AG10803 (cell line): ENCODE results near the gene PRORP.

Experiments
- DNase-seq: peaks from one replicate; pipeline ENCODE4 v3.0.0; 2010; ENCODE audit warnings: low read depth
- H3K4me3 ChIP-seq: 2 replicates; pipeline ENCODE4 v1.5.1; 2011; ENCODE audit warnings: mild to moderate bottlenecking, low read length, control low read depth
- TF ChIP-seq, protein P1 (sequence below): conservative IDR thresholded peaks from 2 replicates; pipeline ENCODE4 v1.5.1; 2011; ENCODE audit warnings: mild to moderate bottlenecking, low read length, control low read depth, inconsistent platforms

Gene PRORP

DNA sequence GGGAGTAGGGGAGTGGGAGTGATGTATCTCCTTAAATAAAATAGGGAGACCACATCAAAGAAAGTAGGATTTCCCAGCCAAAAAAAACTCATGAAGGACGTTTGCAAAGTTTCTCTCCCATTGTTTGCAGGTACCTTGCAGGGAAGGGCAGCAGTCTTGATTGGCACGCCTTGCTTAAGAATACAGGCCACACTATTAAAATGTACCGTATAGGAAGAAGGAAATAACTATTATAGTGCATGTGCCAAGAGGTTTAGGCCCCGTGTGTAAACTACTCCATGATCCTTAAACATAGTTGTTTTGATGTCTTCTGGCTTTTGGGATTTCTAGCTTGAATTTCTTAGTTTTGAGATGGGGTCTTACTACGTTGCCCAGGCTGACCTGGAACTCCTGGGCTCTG, 42.5 kb downstream of the PRORP start:
- H3K4me3 ChIP-seq, result no peak overlapping the region
- no peak for DNase-seq
- TF ChIP-seq, protein P1, sequence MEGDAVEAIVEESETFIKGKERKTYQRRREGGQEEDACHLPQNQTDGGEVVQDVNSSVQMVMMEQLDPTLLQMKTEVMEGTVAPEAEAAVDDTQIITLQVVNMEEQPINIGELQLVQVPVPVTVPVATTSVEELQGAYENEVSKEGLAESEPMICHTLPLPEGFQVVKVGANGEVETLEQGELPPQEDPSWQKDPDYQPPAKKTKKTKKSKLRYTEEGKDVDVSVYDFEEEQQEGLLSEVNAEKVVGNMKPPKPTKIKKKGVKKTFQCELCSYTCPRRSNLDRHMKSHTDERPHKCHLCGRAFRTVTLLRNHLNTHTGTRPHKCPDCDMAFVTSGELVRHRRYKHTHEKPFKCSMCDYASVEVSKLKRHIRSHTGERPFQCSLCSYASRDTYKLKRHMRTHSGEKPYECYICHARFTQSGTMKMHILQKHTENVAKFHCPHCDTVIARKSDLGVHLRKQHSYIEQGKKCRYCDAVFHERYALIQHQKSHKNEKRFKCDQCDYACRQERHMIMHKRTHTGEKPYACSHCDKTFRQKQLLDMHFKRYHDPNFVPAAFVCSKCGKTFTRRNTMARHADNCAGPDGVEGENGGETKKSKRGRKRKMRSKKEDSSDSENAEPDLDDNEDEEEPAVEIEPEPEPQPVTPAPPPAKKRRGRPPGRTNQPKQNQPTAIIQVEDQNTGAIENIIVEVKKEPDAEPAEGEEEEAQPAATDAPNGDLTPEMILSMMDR, result no peak

GRCh38 chr14:35167496-35167895, 45.1 kb downstream of the PRORP start:
- no peak overlapping the region for H3K4me3 ChIP-seq
- TF ChIP-seq, protein P1, result no peak
- DNase-seq, result no peak
